Erythroblast (primary cell): ENCODE results near the gene TMEFF2.

ENCODE experiments used
- DNase-seq, 2 experiments: peaks; one replicate each; lab custom pipeline; 2025; lab: John Stamatoyannopoulos, UW
- GATA1 ChIP-seq: IDR thresholded peaks from 2 replicates; pipeline ENCODE4 v1.6.1; 2011; ENCODE audit warnings: low read depth, mild to moderate bottlenecking, control low read depth, low read length, moderate library complexity
- POLR2A ChIP-seq: IDR thresholded peaks from 2 replicates; pipeline ENCODE4 v1.6.1; 2011; ENCODE audit warnings: mild to moderate bottlenecking, low read length

Gene TMEFF2

DNA sequence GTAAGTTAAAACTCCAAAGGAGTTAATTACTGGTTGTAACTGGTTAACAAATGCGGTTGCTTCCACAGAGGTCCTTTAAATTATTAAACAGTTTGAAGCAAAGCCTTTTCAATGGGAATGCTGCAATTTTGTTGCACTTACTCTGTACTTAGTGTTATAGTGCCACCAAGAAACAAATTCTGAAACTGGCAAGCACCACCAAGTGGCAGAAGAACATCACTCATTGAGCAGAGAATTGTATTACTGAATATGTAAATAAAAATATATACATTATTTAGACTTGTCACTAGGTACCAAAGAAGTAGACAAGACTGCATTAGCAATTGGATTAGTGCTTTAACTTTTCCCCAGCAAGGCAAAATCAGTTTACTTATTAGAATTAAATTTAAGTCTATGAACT lies 2.6 kb upstream of the TMEFF2 start:
- no peak for DNase-seq
- no peak for TF ChIP-seq POLR2A

DNA sequence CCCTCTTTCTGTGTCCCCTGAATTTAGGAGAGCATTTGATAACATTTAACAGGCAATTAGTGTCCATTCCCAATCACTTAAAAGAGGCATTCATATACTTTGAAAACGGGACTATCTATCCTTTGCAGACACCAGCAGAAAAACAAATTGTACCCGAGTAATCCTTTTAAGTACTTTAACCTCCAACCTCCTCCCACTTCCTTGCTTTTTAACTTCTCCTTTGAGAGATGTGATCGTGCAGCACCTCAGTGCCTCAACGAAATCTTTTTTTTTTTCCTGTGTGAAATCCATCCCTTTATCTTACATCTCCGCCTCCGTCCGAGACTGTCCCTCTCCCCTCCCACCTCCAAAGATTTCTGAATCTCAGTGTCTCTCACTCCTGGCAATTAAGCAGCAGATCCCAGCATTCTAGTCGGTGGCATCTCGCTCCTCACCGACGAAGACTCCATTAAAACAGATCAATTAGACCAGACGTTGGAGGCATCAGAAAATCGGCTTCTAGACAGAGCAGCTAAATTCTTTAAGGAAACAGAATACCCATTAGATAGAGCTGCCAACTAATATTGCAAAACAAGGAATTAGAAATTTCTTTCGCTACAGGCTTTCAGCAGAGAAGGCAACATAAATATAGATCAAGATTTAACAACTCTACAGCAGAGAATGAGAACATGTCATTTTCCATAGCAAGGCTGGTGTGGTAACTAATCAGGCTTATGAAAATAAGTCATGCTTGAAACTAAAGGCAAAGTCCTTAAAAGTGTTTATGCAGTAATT lies 1.9 kb upstream of the TMEFF2 start:
- no peak for DNase-seq

DNA sequence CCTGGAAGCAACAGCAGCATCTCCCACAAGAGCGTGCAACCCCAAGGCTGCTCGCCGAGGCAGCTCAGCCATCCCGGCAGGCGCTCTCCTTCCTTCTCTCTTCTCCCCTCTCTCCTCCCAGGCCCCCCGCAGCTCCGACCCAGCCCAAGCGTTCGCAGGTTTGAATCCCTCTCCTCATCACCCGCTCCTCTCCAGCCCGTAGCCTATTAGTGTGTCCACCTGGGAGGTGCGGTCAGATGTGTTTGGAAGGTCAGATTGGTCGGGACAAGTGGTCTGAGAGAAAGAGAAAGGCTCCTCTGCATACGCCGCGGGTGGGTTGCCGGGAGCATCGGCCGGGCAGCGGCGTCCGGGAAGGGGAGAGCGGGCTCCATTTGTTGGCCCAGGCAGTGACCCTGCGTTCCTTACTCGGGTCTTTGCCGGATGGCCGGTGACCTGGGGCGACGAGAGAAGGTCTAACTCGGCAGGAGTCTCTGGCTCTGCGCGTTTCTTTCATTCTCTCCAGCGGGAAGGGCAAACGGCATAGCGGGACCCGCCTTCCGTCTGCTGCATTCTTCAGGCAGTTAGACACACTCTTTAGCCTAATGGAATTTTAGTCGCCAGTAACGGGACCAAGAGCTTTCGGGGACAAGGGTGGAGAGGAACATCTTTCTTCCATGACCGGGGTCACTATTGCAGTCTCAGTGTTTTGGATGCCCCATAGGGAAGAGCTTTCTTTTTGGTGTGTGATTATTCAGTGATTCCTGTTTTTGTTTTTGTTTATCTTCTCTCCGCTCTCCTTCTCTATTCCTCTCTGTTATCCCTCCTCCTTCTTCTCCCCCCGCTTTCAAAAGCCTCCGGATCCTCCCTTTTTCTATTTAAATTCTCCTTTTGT lies 1.1 kb upstream of the TMEFF2 start:
- no peak for DNase-seq
- TF ChIP-seq POLR2A (no peak), GATA1 (no peak)

More for the DNA sequence above, 1.9 kb upstream of the TMEFF2 start:
- TF ChIP-seq GATA1 (no peak), POLR2A (no peak)

DNA sequence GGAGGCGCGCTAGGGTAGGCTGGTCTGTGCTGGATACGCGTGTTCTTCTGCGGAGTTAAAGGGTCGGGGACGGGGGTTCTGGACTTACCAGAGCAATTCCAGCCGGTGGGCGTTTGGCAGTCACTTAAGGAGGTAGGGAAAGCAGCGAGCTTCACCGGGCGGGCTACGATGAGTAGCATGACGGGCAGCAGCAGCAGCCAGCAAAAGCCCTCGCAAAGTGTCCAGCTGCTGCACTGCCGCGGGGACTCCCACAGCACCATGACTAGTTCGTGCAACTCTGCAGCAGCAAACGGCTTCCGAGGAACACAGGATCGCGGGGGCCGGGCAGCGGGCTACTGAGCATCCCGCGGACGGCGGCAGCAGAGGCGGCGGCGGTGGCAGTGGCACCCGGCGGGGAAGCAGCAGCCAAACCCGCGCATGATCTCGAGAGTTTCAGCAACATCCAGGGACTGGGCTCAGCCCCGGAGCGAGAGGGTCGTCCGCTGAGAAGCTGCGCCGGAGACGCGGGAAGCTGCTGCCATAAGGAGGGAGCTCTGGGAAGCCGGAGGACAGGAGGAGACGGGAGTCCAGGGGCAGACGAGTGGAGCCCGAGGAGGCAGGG lies 368 bp downstream of the TMEFF2 start:
- DNase-seq = no peak
- TF ChIP-seq POLR2A = no peak
- no peak for TF ChIP-seq GATA1

DNA sequence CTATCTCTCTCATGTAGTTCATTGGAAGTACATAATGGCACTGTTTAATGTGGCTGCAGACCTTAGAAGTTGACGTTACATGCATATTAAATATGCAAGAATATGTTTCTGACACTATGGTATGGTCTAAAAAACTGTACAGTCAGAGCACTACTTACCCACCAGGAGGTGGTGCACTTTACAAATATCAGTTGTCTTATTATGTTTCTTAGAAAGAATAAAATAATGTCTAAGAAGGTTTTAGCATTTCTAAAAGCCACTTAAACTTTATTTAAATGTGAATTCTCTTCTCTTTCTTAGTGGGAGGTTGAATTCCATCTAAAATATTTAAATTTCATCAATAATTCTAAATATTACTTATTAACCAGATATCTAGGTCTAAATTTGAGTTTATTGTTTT lies 4.3 kb downstream of the TMEFF2 start:
- TF ChIP-seq POLR2A = no peak
- TF ChIP-seq GATA1 = no peak
- DNase-seq = peak; percentile 5 to 13

DNA sequence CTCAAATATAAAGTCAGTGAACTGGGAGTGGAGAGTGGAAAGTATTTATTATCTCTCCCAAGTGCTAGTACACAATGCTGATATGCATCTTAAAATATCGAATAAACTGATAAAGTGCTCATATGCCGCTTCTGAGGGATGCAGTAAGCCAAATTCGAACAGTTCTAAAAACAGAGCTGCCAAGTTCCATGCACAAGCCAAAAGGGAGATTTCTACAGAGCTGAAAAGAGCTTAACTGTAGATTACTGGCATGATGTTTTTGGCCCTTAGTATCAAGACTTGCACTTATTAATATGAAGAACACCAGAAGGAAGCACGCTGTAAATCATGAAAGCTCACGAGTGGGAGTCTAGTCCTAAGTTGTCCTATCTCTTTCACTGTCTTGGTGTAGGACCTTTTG lies 7.9 kb downstream of the TMEFF2 start:
- TF ChIP-seq GATA1 (no peak), POLR2A (no peak)

DNA sequence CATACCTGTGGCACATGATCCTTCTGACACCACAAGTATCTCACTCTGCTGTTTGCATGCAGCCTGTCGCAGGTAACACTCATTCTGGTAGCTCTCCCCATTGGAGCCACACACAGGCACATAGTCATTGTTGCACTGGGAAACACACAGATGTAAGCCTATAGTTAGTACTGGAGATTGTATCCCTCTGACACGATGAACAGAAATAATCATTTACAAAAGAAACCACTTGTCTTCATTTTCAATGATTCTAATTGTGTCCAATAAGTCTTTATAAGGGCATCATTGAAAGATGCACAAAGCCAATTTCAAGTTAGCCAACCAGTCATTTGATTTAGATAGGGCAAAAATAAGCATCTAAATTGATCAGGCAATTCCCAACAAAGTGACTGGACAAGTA lies 10.4 kb downstream of the TMEFF2 start:
- no peak for DNase-seq
- TF ChIP-seq GATA1 (no peak), POLR2A (no peak)

More for the DNA sequence above, 7.9 kb downstream of the TMEFF2 start:
- DNase-seq = no peak

DNA sequence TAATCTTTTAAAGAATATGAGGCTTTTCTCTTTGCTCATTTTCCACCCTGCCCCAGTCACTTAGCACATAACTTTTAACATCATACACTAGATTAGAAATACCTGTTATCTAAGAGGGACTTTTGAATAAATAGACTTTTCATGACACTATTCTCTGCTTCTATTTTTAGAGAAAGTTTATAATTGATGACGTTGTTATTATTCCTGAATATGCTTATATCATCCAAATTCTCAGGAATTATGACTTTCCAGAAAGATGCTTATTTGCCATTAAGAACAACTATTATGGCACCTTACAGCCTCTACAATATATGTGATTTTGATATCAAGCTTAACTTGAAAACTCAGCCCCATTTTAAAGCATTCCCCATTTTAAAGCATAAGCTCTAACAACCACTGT lies 11.4 kb downstream of the TMEFF2 start:
- no peak for TF ChIP-seq GATA1
- no peak for TF ChIP-seq POLR2A

DNA sequence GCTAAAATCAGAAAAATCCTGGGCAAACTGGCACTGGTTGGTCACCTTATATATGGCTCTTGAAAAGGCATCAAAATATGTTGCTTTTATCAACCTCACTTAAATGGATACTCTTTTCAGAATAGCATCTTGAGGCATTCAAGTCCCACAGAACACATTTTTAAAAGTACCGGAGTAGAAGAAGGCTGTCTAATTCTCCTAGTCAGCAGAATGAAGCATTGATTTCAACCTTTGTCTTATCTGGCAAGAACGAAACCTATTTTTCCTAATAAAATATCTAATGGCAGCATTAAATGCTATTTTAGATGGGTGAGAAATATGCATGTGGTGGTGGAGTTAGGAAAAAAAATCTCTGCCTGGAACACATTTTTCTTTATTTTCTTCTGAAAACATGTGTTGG lies 27.8 kb downstream of the TMEFF2 start:
- no peak for DNase-seq
- no peak for TF ChIP-seq GATA1
- TF ChIP-seq POLR2A = no peak

More for the DNA sequence above, 11.4 kb downstream of the TMEFF2 start:
- DNase-seq = no peak

DNA sequence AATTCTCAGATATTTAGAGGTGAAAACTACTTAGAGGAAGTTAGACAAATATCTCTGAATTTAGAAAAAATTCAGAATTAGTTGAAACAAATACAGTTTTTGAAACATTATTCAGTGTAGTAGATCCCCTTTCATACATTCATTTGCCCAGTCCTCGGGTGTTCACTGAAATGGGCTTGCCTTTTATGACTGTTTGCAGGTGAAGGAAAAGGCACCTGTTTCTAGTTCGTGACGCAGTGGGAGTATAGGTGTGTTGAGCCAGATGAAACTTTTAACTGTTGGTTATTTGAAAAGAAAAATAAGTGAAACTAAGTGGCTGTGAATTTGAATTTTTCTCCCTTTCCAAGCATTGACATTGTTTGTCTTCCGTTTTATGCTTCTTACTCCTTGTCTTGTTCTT lies 28.9 kb downstream of the TMEFF2 start:
- no peak for DNase-seq
- no peak for TF ChIP-seq POLR2A
- no peak for TF ChIP-seq GATA1

DNA sequence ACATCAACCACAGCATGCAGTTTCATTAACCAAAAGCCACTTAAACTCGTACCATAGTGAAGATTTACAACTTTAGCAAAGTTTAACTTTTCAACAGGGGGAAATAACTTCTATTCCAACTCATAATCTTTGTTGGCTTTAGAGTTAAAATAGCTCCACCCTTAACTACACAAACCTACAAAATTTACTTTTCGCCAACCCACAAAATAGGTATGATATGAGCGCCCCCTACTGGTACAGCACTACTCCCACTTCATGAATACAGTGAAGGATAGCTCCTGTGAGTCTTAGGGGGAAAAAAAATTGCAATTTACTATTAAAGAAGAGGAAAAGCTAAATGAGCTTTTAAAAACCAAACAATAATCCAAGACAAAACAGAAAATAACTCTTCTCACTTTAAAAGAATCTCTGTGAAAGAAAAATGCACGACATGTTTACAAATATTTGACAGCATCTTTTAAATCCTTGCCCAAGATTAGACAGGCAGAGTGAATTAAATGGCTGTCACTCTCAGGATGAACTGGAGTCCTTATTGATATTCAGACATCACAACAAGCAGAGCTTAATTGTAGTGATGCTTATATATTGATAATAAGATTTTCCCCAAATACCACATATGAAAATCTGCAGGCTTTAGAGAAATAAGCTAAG lies 32.2 kb downstream of the TMEFF2 start:
- DNase-seq = peak; percentile 66 to 84

DNA sequence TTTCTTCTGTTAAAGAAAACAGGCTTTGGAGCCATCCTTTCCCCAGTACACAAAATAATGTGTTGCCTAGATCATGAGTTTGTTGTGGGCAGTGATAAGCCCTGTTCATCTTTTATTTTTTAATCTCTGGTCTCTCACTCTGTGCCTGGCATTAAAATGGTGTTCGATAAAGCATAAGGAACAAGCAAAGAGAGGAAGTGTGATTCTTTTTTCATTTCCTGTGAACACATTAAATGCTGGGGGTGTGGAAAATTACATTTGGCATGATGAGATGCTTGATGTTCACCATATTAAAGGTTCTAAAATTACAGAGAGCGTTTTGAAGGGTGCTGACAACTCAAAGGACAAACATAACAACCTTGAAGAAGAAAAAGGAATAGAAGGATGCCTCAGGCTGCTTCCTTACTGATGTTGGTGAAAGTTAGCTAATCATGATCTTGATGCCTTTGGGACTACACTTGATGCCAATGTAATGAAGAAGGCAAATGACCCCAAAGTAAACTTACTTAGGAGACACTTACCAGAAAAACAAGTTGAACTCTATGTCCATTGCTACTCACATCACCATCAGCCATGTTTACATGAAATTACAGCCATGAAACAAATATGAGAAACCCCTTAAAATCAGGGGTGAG lies 33.0 kb downstream of the TMEFF2 start:
- peak in 1 of 2 experiments; percentile 27 for DNase-seq

More for the DNA sequence above, 32.2 kb downstream of the TMEFF2 start:
- TF ChIP-seq POLR2A (no peak), GATA1 (no peak)

DNA sequence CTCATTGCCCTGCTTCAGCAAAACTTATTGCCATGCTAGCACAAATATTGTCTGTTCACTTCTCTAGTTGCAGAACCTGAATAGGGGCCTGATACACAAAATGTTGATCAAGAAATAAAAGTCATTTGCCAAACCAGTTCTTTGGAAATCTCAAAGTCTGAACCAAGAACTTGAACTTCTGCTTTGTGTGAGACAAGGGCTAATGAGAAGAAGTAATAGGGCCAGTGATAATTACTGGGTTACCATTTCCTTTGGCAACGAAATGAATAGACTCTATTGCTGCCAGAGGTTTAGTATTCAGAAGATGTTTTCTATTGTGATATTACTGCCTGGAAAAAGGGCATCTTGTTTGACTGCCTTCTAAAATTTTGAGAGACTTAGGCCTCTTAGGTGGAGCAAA lies 35.0 kb downstream of the TMEFF2 start:
- TF ChIP-seq POLR2A (no peak), GATA1 (no peak)
- DNase-seq = no peak

More for the DNA sequence above, 33.0 kb downstream of the TMEFF2 start:
- no peak for TF ChIP-seq POLR2A
- no peak for TF ChIP-seq GATA1

DNA sequence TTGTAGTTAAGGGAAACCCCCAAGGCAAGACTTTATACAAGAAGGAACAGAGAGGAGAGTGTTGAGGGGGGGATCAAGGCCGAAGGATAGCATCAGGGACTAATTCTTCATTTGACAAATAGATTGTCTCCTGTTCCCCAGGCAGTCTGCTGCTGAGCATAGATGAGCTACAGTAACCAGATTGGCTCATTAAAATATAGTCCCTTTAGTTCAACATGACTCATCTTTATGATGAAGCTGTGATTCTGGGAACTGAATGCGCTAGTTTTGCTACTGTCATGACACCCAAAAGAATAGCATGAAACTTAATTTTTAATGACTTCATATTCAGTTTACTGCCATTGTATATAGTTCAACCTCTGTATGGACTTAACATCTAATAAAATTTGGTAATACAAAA lies 35.5 kb downstream of the TMEFF2 start:
- TF ChIP-seq POLR2A = no peak
- no peak for TF ChIP-seq GATA1
- no peak for DNase-seq
